Duodenal mucosa (tissue), 2 donors: Measurements from ENCODE around the gene CDC42BPB.

Experiments used
- H3K27ac ChIP-seq: one replicate; pipeline ENCODE4 v1.7.0; 2013; ENCODE audit warnings: low read depth, low read length
- H3K27me3 ChIP-seq, 2 donors: one replicate each; pipeline ENCODE4 v1.7.0; 2013; ENCODE audit warnings: low read length in 2 of 2, control low read depth in 1 of 2; ENCODE audit not compliant: insufficient read depth in 2 of 2, control insufficient read depth in 1 of 2
- H3K36me3 ChIP-seq, 2 donors: one replicate each; pipeline ENCODE4 v1.7.0; 2013; ENCODE audit warnings: low read length in 2 of 2, control low read depth in 1 of 2; ENCODE audit not compliant: insufficient read depth in 2 of 2, control insufficient read depth in 1 of 2
- H3K4me1 ChIP-seq, 2 donors: one replicate each; pipeline ENCODE4 v1.7.0; 2013; ENCODE audit warnings: low read length in 2 of 2, control low read depth in 1 of 2; ENCODE audit not compliant: insufficient read depth in 2 of 2, control insufficient read depth in 1 of 2
- H3K4me3 ChIP-seq, 2 donors: one replicate each; pipeline ENCODE4 v1.7.0; 2013; ENCODE audit warnings: low read length in 2 of 2, low read depth in 1 of 2
- H3K9ac ChIP-seq, 2 donors: one replicate each; pipeline ENCODE4 v1.7.0; 2013; ENCODE audit warnings: low read length in 2 of 2, low read depth in 1 of 2
- H3K9me3 ChIP-seq, 2 donors: one replicate each; pipeline ENCODE4 v1.7.0; 2013; ENCODE audit warnings: low read length in 2 of 2, control low read depth in 1 of 2; ENCODE audit not compliant: control insufficient read depth in 1 of 2

The CDC42BPB gene

DNA sequence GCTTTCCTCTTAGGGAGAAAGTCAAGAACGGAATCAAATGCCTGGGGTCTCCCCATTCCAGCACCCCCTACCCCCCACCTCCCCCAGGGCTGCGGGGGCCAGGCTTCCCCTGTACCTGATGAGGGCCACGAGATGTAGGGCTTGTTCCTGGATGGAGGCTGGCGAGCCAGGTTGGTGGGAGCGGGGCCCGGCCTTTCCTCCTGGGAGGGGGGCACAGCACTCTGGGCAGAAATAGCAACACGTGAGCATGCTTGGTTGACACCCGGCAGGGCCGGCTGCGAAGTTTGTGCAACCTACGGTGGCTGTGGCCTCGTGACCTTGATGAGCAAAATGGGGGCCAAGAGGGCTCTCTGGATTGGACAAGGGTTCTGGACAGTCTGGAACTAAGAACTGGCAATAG is 119.2 kb downstream of the CDC42BPB start:
- Histone ChIP-seq H3K4me3 (no peak overlapping the region), H3K4me1 (peaks cover 0 to 5% of the 10 kb centered on the region in 2 donors), H3K27me3 (no peaks in the 10 kb centered on the region), H3K9ac (no peak overlapping the region), H3K27ac (no peak overlapping the region), H3K9me3 (no peaks in the 10 kb centered on the region), H3K36me3 (peaks cover 21 to 66% of the 10 kb centered on the region in 2 donors)

DNA sequence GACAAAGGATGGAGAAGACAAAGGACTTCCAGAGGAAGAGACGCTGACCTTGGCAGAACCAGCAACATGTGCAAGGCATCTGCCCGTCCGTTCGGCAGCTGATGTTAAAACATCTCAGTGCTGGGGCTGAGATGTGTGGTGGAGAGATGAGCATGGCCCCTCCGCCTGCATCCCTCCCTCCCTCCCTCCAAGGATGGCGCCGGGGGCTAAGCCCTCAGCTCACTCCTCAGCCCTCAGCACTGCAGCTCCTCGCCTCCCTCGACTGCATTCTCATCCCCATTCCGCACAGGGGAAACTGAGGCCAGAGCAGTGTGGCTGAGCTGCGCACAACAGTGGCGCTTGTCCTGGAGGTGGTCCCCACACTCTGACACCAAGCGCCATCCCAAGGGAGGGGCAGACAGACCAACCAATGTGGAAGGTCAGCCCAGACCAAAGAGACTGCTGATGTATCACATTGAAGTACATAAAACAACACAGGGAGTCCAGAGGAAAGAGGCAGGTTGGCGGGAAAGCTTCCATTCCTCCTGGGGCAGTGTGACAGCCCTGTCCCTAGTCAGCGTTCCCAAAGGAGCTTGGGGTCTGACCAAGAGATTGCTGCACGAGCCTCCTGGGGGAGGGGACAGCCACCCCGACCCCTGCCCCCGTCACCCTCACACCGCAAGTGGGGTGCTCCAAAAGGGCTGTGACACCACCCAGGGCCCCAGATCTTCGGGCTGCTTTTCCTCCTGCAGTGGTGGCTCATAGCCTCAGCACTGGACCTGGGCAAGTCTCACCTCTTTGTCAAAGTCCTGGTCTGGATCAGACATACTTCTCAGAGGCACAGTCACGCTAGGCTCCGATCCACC is 119.8 kb downstream of the CDC42BPB start:
- no peak overlapping the region for H3K4me3 ChIP-seq
- no peaks in the 10 kb centered on the region for H3K27me3 ChIP-seq
- no peak overlapping the region for H3K27ac ChIP-seq
- peaks cover 19 to 66% of the 10 kb centered on the region in 2 donors for H3K36me3 ChIP-seq
- H3K9ac ChIP-seq = no peak overlapping the region
- no peaks in the 10 kb centered on the region for H3K9me3 ChIP-seq
- H3K4me1 ChIP-seq = peaks cover 0 to 5% of the 10 kb centered on the region in 2 donors

DNA sequence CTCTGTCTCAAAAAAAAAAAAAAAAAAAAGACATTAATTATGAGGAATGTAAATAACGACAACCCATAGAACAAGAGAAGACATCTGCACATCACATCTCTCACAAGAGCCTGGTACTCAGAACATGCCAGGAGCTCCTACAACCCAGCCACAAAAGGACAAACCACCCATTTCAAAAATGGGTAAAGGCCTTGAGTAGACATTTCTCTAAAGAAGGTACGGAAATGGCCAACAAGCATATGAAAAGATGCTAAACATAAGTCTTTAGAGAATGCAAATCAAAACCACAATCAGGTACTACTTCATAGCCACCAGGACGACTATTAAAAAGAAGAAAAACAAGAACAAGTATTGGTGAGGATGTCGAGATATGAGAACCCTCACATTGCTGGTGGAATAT is 121.6 kb downstream of the CDC42BPB start:
- Histone ChIP-seq H3K36me3 (peaks cover 16 to 61% of the 10 kb centered on the region in 2 donors), H3K4me3 (no peak overlapping the region), H3K27ac (no peak overlapping the region)

DNA sequence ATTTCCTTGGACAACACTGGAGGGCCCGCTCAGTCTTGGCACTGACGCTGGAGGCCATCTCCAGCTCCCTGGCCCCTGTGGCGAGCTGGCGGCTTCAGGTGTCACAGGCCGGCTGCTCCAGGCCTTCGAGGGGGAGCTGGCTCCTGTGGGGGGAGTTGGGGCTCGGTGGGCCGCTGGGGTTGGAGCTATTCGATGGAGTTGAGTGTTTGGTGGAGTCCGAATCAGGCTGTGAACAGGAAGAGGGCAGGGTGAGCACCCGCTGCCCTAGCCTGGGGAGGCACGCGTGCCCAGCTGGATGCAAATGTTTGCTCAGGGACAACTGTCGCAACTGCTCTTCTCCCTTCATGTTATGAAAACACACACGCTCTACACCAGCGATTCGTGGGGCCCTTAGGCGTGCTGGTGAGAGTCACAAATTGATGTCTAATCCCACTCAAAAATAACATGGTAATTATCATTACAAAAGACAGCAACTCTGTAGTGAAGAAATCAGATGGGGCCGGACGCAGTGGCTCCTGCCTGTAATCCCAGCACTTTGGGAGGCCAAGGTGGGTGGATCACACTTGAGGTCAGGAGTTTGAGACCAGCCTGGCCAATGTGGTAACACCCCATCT is 123.6 kb downstream of the CDC42BPB start:
- H3K27me3 ChIP-seq = no peaks in the 10 kb centered on the region
- H3K36me3 ChIP-seq = peaks cover 6 to 46% of the 10 kb centered on the region in 2 donors
- H3K4me3 ChIP-seq = no peak overlapping the region
- H3K27ac ChIP-seq = no peak overlapping the region
- peaks cover 6 to 10% of the 10 kb centered on the region in 2 donors for H3K4me1 ChIP-seq
- no peak overlapping the region for H3K9ac ChIP-seq
- no peaks in the 10 kb centered on the region for H3K9me3 ChIP-seq

More for the DNA sequence above, 121.6 kb downstream of the CDC42BPB start:
- no peak overlapping the region for H3K9ac ChIP-seq
- H3K4me1 ChIP-seq = peaks cover 5 to 6% of the 10 kb centered on the region in 2 donors
- H3K27me3 ChIP-seq = no peaks in the 10 kb centered on the region
- H3K9me3 ChIP-seq = no peaks in the 10 kb centered on the region

DNA sequence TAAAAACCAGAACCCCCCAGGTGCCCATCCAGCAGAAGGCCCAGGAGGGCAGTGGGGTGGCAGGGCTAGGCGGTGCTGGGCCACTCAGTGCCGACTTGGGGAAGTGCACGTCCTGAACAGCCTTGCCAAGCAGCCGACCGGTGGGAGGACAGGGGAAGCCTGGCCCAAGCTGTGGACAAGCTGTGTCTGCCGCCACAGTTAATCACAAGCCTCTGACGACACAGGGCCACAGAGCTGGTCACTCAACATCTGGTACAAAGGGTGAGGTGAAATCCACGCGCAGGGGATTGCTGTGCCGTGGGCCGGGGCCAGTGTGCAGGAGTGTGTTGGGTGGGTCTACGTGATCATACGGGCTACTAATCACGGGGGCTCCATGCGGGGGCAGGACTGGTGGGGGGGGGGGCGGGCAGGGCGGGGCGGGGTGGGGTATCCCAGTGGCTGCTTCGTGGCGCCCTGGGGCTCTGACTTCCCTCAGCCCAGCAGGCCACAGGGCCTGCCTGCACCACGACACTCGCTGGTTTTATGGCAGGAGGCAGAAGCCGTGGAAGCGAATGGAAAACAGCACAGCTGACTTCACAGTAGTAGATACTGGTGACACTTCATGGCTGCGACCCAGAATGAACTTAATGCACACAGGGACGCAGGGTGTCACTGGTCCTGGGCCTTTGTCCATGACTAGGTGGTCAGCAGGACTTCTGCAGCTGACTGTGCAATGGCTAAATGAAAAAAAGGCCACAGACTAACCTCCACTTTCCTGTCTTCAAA is 124.7 kb downstream of the CDC42BPB start:
- Histone ChIP-seq H3K4me1 (peaks cover 6 to 13% of the 10 kb centered on the region in 2 donors), H3K4me3 (no peak overlapping the region), H3K9ac (no peak overlapping the region), H3K9me3 (no peaks in the 10 kb centered on the region), H3K27me3 (no peaks in the 10 kb centered on the region), H3K36me3 (peaks cover 0 to 37% of the 10 kb centered on the region in 2 donors), H3K27ac (no peak overlapping the region)

DNA sequence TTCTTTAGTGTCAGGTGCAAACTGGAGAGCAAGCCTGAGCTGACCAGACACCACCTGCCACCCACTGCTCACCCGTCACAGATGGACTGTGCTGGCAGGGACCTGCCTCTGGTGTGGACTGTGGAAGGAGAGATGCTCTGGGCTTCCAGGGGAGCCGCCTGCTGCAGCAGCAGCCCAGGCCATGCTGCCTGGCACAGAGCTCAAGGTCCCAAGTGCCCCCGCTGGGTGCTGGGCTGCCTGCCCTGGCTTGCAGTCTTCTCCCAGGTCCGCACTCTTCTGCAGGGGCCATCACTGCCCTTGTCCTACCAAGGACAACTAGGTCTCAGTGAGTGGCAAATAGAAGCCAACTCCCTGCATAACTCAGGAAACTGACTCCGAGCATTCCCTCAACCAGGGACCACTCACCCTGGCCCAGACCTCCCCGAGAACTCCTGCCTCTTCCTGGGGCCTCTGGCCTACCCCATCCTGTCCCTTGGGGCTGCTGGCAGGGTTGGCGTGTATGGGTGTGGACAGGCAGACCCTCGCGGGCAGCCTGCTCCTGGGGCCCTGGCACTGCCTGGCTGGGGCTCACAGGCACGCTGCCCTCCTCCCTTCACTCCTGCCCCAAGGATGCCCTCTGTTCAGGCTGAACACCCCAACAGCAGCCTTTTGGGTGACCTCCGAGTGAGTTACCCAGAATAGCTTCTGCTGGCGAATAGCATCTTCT is 125.6 kb downstream of the CDC42BPB start:
- Histone ChIP-seq H3K27me3 (no peaks in the 10 kb centered on the region), H3K9ac (no peak overlapping the region), H3K4me1 (peaks cover 6 to 16% of the 10 kb centered on the region in 2 donors), H3K4me3 (no peak overlapping the region), H3K27ac (no peak overlapping the region), H3K36me3 (peaks cover 0 to 28% of the 10 kb centered on the region in 2 donors), H3K9me3 (no peaks in the 10 kb centered on the region)

DNA sequence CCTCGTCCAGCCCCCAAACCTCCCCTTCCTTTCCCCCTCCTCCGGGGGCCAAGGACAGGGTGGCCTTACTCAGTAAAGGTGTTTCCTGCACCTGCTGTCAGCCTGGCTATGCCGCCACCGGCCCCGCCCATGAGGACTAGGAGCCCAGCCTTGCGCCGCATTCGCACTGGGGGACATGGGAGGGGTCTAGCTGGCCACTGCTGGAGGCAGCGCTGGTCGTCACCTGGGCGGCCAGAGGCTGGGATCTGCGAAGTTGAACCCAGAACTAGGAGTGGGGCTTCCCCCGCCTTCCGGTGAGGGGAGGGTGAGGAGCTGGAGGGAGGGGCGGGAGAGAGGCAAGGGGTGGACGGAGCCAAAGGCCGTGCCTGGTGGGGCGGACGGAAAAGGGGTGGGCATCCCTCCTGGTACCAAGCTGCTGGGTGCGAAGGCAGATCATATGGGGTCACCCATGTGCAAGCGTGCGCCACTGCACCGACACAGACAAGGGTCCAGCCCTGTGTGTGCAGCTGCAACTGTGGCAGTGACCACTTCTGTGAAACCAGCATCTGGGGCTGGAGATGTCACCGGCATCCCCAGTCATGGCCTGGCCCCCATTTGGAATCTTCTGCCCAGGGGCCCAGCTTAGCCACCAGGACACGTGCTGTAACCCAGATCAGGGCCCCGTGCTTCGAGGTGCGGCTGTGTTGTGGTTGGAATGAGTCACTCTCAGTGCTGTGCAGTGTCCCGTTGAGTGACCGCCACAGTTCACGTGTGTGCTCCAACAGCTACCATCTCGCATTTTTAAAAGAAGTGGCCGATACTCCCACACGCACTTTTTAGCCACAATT is 126.4 kb downstream of the CDC42BPB start:
- H3K27me3 ChIP-seq = no peaks in the 10 kb centered on the region
- no peaks in the 10 kb centered on the region for H3K9me3 ChIP-seq
- no peak overlapping the region for H3K27ac ChIP-seq
- H3K4me3 ChIP-seq = peak overlapping the region in 1 of 2 donors; percentile 35
- peaks cover 6 to 17% of the 10 kb centered on the region in 2 donors for H3K4me1 ChIP-seq
- peaks cover 0 to 24% of the 10 kb centered on the region in 2 donors for H3K36me3 ChIP-seq
- H3K9ac ChIP-seq = no peak overlapping the region

DNA sequence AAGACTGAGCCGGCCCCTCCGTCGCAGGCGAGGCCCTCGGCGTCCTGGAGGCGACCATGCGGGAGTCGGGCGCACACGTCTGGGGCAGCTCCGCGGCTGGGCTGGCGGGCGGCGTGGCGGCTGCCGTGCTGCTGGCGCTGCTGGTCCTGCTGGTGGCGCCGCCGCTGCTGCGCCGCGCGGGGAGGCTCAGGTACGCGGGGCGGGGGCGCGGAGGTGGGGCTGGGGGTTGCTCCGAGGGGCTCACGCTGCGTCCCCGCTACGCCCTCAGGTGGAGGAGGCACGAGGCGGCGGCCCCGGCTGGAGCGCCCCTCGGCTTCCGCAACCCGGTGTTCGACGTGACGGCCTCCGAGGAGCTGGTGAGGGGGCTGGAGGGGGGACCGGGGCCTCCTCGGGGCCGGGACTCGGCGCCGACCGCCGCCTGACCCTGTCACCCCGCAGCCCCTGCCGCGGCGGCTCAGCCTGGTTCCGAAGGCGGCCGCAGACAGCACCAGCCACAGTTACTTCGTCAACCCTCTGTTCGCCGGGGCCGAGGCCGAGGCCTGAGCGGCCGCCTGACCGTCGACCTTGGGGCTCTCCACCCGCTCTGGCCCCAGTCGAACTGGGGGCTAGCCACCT is 127.1 kb downstream of the CDC42BPB start:
- H3K9me3 ChIP-seq = no peaks in the 10 kb centered on the region
- H3K27me3 ChIP-seq = no peaks in the 10 kb centered on the region
- H3K4me1 ChIP-seq = peaks cover 6 to 17% of the 10 kb centered on the region in 2 donors
- H3K4me3 ChIP-seq = peak overlapping the region; percentile 35 to 82
- peaks cover 0 to 24% of the 10 kb centered on the region in 2 donors for H3K36me3 ChIP-seq
- H3K9ac ChIP-seq = no peak overlapping the region
- H3K27ac ChIP-seq = no peak overlapping the region
